MM.1S (cell line): ENCODE results near the gene RANGAP1.

ENCODE experiments used
- DNase-seq: peaks from one replicate; pipeline ENCODE4 v3.0.0-alpha.2; 2015
- H2AFZ ChIP-seq: fragments of 300-600 bp; sonication (generic); 2 replicates; pipeline ENCODE4 v1.6.0; 2016; ENCODE audit warnings: antibody characterized with exemption, low read length
- H3F3A ChIP-seq: fragments of 300-600 bp; sonication (generic); 2 replicates; pipeline ENCODE4 v1.6.1; 2016; ENCODE audit warnings: mild to moderate bottlenecking, antibody characterized with exemption, low read length, moderate library complexity, mixed read lengths; ENCODE audit not compliant: insufficient read depth
- H3K27ac ChIP-seq: fragments of 300-600 bp; sonication (generic); 2 replicates; pipeline ENCODE4 v1.5.1; 2016; ENCODE audit warnings: mild to moderate bottlenecking, low read length
- H3K27me3 ChIP-seq: fragments of 300-600 bp; sonication (generic); replicated peaks from 2 replicates; pipeline ENCODE4 v1.6.0; 2016; ENCODE audit warnings: low read length; ENCODE audit not compliant: insufficient read depth
- H3K36me3 ChIP-seq: fragments of 300-600 bp; sonication (generic); replicated peaks from 2 replicates; pipeline ENCODE4 v1.6.1; 2016; ENCODE audit warnings: mild to moderate bottlenecking, low read length, mixed read lengths; ENCODE audit not compliant: insufficient read depth
- H3K4me1 ChIP-seq: fragments of 300-600 bp; sonication (generic); 2 replicates; pipeline ENCODE4 v1.6.1; 2016; ENCODE audit warnings: low read length, mixed read lengths
- H3K4me2 ChIP-seq: fragments of 300-600 bp; sonication (generic); 2 replicates; pipeline ENCODE4 v1.6.0; 2016; ENCODE audit warnings: low read depth, low read length
- H3K4me3 ChIP-seq: fragments of 300-600 bp; sonication (generic); 2 replicates; pipeline ENCODE4 v1.5.1; 2016; ENCODE audit warnings: low read length, mixed read lengths
- H3K79me2 ChIP-seq: fragments of 300-600 bp; sonication (generic); 2 replicates; pipeline ENCODE4 v1.6.1; 2016; ENCODE audit warnings: mixed run types, low read length, mixed read lengths
- H3K9ac ChIP-seq: fragments of 300-600 bp; sonication (generic); 2 replicates; pipeline ENCODE4 v1.6.1; 2016; ENCODE audit warnings: low read length, mixed read lengths
- H3K9me2 ChIP-seq: fragments of 300-600 bp; sonication (generic); replicated peaks from 2 replicates; pipeline ENCODE4 v1.6.1; 2016; ENCODE audit warnings: mild to moderate bottlenecking, low read length, mixed read lengths; ENCODE audit not compliant: insufficient read depth
- H3K9me3 ChIP-seq: fragments of 300-600 bp; sonication (generic); replicated peaks from 2 replicates; pipeline ENCODE4 v1.6.1; 2016; ENCODE audit warnings: mild to moderate bottlenecking, low read length, mixed read lengths; ENCODE audit not compliant: insufficient read depth
- H4K20me1 ChIP-seq: fragments of 300-600 bp; sonication (generic); 2 replicates; pipeline ENCODE4 v1.6.1; 2016; ENCODE audit warnings: mild to moderate bottlenecking, low read length, moderate library complexity, mixed read lengths; ENCODE audit not compliant: insufficient read depth
- CTCF ChIP-seq: fragments of 300-600 bp; sonication (generic); IDR thresholded peaks from 2 replicates; pipeline ENCODE4 v1.5.1; 2016; ENCODE audit warnings: antibody characterized with exemption, low read length, mixed read lengths
- EZH2 ChIP-seq: fragments of 300-600 bp; sonication (generic); optimal IDR thresholded peaks from 2 replicates; pipeline ENCODE3; 2017; ENCODE audit warnings: low read depth, mild to moderate bottlenecking, antibody characterized with exemption, low read length, mixed read lengths
- EZH2phosphoT487 ChIP-seq: fragments of 300-600 bp; sonication (generic); IDR thresholded peaks from 2 replicates; pipeline ENCODE4 v1.6.1; 2018; ENCODE audit warnings: antibody characterized with exemption, low read length

RANGAP1 gene

GRCh38 chr22:41226723-41227655, 59.0 kb downstream of the RANGAP1 start:
- DNase-seq: no peak
- no peak overlapping the region for H3K4me2 ChIP-seq
- no peaks in the 10 kb centered on the region; the same call in 1 of the 2 replicates for H3K36me3 ChIP-seq
- H3K9me2 ChIP-seq: no peaks in the 10 kb centered on the region
- no peaks in the 10 kb centered on the region for H4K20me1 ChIP-seq
- no peaks in the 10 kb centered on the region for H3K4me1 ChIP-seq
- H3K27me3 ChIP-seq: no peaks in the 10 kb centered on the region
- H3F3A ChIP-seq: no peaks in the 10 kb centered on the region
- no peaks in the 10 kb centered on the region for H3K79me2 ChIP-seq
- H3K9me3 ChIP-seq: no peaks in the 10 kb centered on the region
- H3K27ac ChIP-seq: no peak overlapping the region
- no peak overlapping the region for H2AFZ ChIP-seq
- H3K4me3 ChIP-seq: no peak overlapping the region
- TF ChIP-seq CTCF (no peak), EZH2 (no peak), EZH2phosphoT487 (no peak)
- H3K9ac ChIP-seq: no peak overlapping the region

GRCh38 chr22:41223535-41223934, 62.5 kb downstream of the RANGAP1 start:
- TF ChIP-seq EZH2phosphoT487: no peak
- no peak for TF ChIP-seq EZH2
- no peak for TF ChIP-seq CTCF
- H3F3A ChIP-seq: no peaks in the 10 kb centered on the region
- H3K4me2 ChIP-seq: no peak overlapping the region
- no peaks in the 10 kb centered on the region for H3K9me3 ChIP-seq
- DNase-seq: no peak
- H3K9ac ChIP-seq: no peak overlapping the region
- no peaks in the 10 kb centered on the region for H3K9me2 ChIP-seq
- H3K27me3 ChIP-seq: no peaks in the 10 kb centered on the region
- H3K36me3 ChIP-seq: no peaks in the 10 kb centered on the region; the same call in 1 of the 2 replicates
- H3K79me2 ChIP-seq: no peaks in the 10 kb centered on the region
- no peak overlapping the region for H3K27ac ChIP-seq
- no peak overlapping the region for H2AFZ ChIP-seq
- H3K4me1 ChIP-seq: no peaks in the 10 kb centered on the region
- no peaks in the 10 kb centered on the region for H4K20me1 ChIP-seq
- no peak overlapping the region for H3K4me3 ChIP-seq

- H3K4me2 ChIP-seq: no peak overlapping the region
- no peaks in the 10 kb centered on the region; the same call in 1 of the 2 replicates for H3K36me3 ChIP-seq
- no peaks in the 10 kb centered on the region for H3K9me2 ChIP-seq
- H3K27ac ChIP-seq: no peak overlapping the region
- H3K27me3 ChIP-seq: no peaks in the 10 kb centered on the region
- H3K79me2 ChIP-seq: no peaks in the 10 kb centered on the region
- TF ChIP-seq EZH2phosphoT487: no peak
- peaks cover under 1% of the 10 kb centered on the region for H3K4me1 ChIP-seq
- no peak overlapping the region for H3K9ac ChIP-seq
- no peaks in the 10 kb centered on the region for H3K9me3 ChIP-seq
- DNase-seq: no peak
- H4K20me1 ChIP-seq: no peaks in the 10 kb centered on the region
- no peak overlapping the region for H2AFZ ChIP-seq
- peaks cover under 1% of the 10 kb centered on the region for H3F3A ChIP-seq
- no peak overlapping the region for H3K4me3 ChIP-seq
Observed at GRCh38 chr22:41222846-41223507, 63.0 kb downstream of the RANGAP1 start.
